NCI-H2171 treated with DMSO at 0.1 percent for 48 hours (cell line): ENCODE data around the gene MOK.

Experiments used
- DNase-seq: peaks from one replicate; lab custom pipeline; 2025; lab: John Stamatoyannopoulos, UW

Gene MOK

GRCh38 chr14:102180248-102180998 lies 124.5 kb downstream of the MOK start:
- DNase-seq, result no peak
